ENCODE data around the gene RTL10. TPM values are rescaled to one million over a fixed set of nuclear protein-coding genes. Genes with fewer than 3 reads are reported as not detected.
A peak's percentile ranks its signal among the peaks of the same experiment; 100 is the strongest.

Gene RTL10
- 10 to 100 TPM; 11.5 to 13.5 TPM for total RNA-seq

GRCh38 chr22:19854778-19855503 is at the start of gene RTL10, which contains the start of gene GNB1L:
Gene RTL10 (minus strand): TSS chr22:19854874. CDS start chr22:19852261, 2,613 bp downstream.
Gene GNB1L (minus strand): TSS chr22:19854874. CDS start chr22:19821355, 33,519 bp downstream.
- peaks cover 42% of the 10 kb centered on the region for H3K4me1 Mint-ChIP-seq (ENCODE audit: low read depth)
- POLR2A ChIA-PET: interaction anchor here (0.9 to 3.2 kb wide), 10 partner anchors 20 to 423 kb away, joined by 3 to 42 read pairs (median 3); partner anchors contain the start of genes CDC45, COMT, MRPL40 and TXNRD2

GRCh38 chr22:19904174-19904856 is 49.6 kb upstream of the RTL10 start:
- H3K36me3 Mint-ChIP-seq: peaks cover 6% of the 10 kb centered on the region
- no peak for DNase-seq
- H3K4me1 Mint-ChIP-seq (ENCODE audit: low read depth): no peaks in the 10 kb centered on the region
- no peaks in the 10 kb centered on the region for H3K9me3 Mint-ChIP-seq
- intact Hi-C loops (cut with micrococcal nuclease): no loop called here
- H3K27ac Mint-ChIP-seq: no peak overlapping the region
- no peak overlapping the region for H3K4me3 Mint-ChIP-seq
- H3K27me3 Mint-ChIP-seq: no peaks in the 10 kb centered on the region
- POLR2A ChIA-PET: no interaction called here
- CTCF ChIA-PET: interaction anchor here (4.6 kb wide), 1 partner anchor 173 kb away, joined by 19 read pairs; no protein-coding TSS in a partner anchor

More at GRCh38 chr22:19854778-19855503, at the start of gene RTL10, which contains the start of gene GNB1L:
- Mint-ChIP-seq H3K9me3 (no peaks in the 10 kb centered on the region), H3K27ac (peak within 1 kb of the TSS; percentile 98), H3K36me3 (peaks cover 12% of the 10 kb centered on the region), H3K27me3 (no peaks in the 10 kb centered on the region), H3K4me3 (peak within 1 kb of the TSS; percentile 94)
- peak; percentile 97 for DNase-seq
- intact Hi-C loops (cut with micrococcal nuclease): loop anchor here (1.0 to 5.0 kb wide), 3 partner anchors 37 to 262 kb away; partner anchors contain the start of genes COMT, TRMT2A and TXNRD2
- CTCF ChIA-PET: interaction anchor here (0.7 to 2.1 kb wide), 4 partner anchors 55 to 401 kb away, joined by 3 to 9 read pairs (median 3); no protein-coding TSS in a partner anchor

- no peaks in the 10 kb centered on the region for H3K27me3 Mint-ChIP-seq
- H3K36me3 Mint-ChIP-seq: peaks cover 5% of the 10 kb centered on the region
- ChIA-PET POLR2A (no interaction called here), CTCF (interaction anchor here (4.6 kb wide), 1 partner anchor 172 kb away, joined by 19 read pairs; no protein-coding TSS in a partner anchor)
- intact Hi-C loops (cut with micrococcal nuclease): no loop called here
- H3K9me3 Mint-ChIP-seq: no peaks in the 10 kb centered on the region
- DNase-seq: no peak
- no peak overlapping the region for H3K27ac Mint-ChIP-seq
- H3K4me3 Mint-ChIP-seq: no peak overlapping the region
- no peaks in the 10 kb centered on the region for H3K4me1 Mint-ChIP-seq (ENCODE audit: low read depth)
Measured at GRCh38 chr22:19903513-19903912, 48.8 kb upstream of the RTL10 start.

- Mint-ChIP-seq H3K36me3 (peaks cover 1% of the 10 kb centered on the region), H3K4me3 (no peak overlapping the region), H3K27me3 (no peaks in the 10 kb centered on the region), H3K27ac (no peak overlapping the region), H3K9me3 (no peaks in the 10 kb centered on the region), H3K4me1 (ENCODE audit: low read depth) (no peaks in the 10 kb centered on the region)
- DNase-seq: no peak
- ChIA-PET CTCF (interaction anchor here (4.6 kb wide), 1 partner anchor 172 kb away, joined by 19 read pairs; no protein-coding TSS in a partner anchor), POLR2A (no interaction called here)
- intact Hi-C loops (cut with micrococcal nuclease): no loop called here
Measured at GRCh38 chr22:19903031-19903430, 48.4 kb upstream of the RTL10 start.

- H3K4me3 Mint-ChIP-seq: no peak overlapping the region
- no peak for DNase-seq
- no peaks in the 10 kb centered on the region for H3K27me3 Mint-ChIP-seq
- peaks cover 3% of the 10 kb centered on the region for H3K36me3 Mint-ChIP-seq
- CTCF ChIA-PET: interaction anchor here (4.6 kb wide), 1 partner anchor 171 kb away, joined by 19 read pairs; no protein-coding TSS in a partner anchor
- H3K9me3 Mint-ChIP-seq: no peaks in the 10 kb centered on the region
- H3K27ac Mint-ChIP-seq: no peak overlapping the region
- intact Hi-C loops (cut with micrococcal nuclease): no loop called here
- POLR2A ChIA-PET: no interaction called here
- no peaks in the 10 kb centered on the region for H3K4me1 Mint-ChIP-seq (ENCODE audit: low read depth)
Measured at GRCh38 chr22:19902245-19902715, 47.6 kb upstream of the RTL10 start.

- intact Hi-C loops (cut with micrococcal nuclease): no loop called here
- DNase-seq: no peak
- Mint-ChIP-seq H3K36me3 (peaks cover 3% of the 10 kb centered on the region), H3K27me3 (no peaks in the 10 kb centered on the region), H3K27ac (no peak overlapping the region), H3K4me1 (ENCODE audit: low read depth) (peaks cover 4% of the 10 kb centered on the region), H3K9me3 (no peaks in the 10 kb centered on the region), H3K4me3 (no peak overlapping the region)
- ChIA-PET CTCF (interaction anchor here (3.7 to 4.6 kb wide), 2 partner anchors 9 to 171 kb away, joined by 13 to 19 read pairs; no protein-coding TSS in a partner anchor), POLR2A (no interaction called here)
Measured at GRCh38 chr22:19901577-19902244, 47.0 kb upstream of the RTL10 start.

- no peak for DNase-seq
- CTCF ChIA-PET: interaction anchor here (3.7 to 4.6 kb wide), 2 partner anchors 9 to 170 kb away, joined by 13 to 19 read pairs; no protein-coding TSS in a partner anchor
- Mint-ChIP-seq H3K27ac (no peak overlapping the region), H3K27me3 (no peaks in the 10 kb centered on the region), H3K4me3 (no peak overlapping the region), H3K36me3 (peaks cover 2% of the 10 kb centered on the region), H3K4me1 (ENCODE audit: low read depth) (peaks cover 4% of the 10 kb centered on the region), H3K9me3 (no peaks in the 10 kb centered on the region)
- POLR2A ChIA-PET: no interaction called here
- intact Hi-C loops (cut with micrococcal nuclease): no loop called here
Measured at GRCh38 chr22:19900707-19901436, 46.2 kb upstream of the RTL10 start.

GRCh38 chr22:19898831-19899567 is 44.3 kb upstream of the RTL10 start:
- ChIA-PET POLR2A (interaction anchor here (1.3 kb wide), 1 partner anchor 43 kb away, joined by 3 read pairs; no protein-coding TSS in a partner anchor), CTCF (interaction anchor here (1.4 to 3.7 kb wide), 2 partner anchors 11 to 169 kb away, joined by 4 to 13 read pairs; no protein-coding TSS in a partner anchor)
- Mint-ChIP-seq H3K9me3 (no peaks in the 10 kb centered on the region), H3K4me1 (ENCODE audit: low read depth) (peaks cover 6% of the 10 kb centered on the region), H3K4me3 (no peak overlapping the region), H3K36me3 (peaks cover 2% of the 10 kb centered on the region), H3K27me3 (no peaks in the 10 kb centered on the region), H3K27ac (no peak overlapping the region)
- intact Hi-C loops (cut with micrococcal nuclease): no loop called here
- DNase-seq: no peak

GRCh38 chr22:19898145-19898544 is 43.5 kb upstream of the RTL10 start:
- peaks cover 2% of the 10 kb centered on the region for H3K36me3 Mint-ChIP-seq
- H3K4me1 Mint-ChIP-seq (ENCODE audit: low read depth): peaks cover 15% of the 10 kb centered on the region
- intact Hi-C loops (cut with micrococcal nuclease): no loop called here
- ChIA-PET POLR2A (interaction anchor here (1.3 kb wide), 1 partner anchor 43 kb away, joined by 3 read pairs; no protein-coding TSS in a partner anchor), CTCF (interaction anchor here (1.4 to 3.7 kb wide), 2 partner anchors 12 to 168 kb away, joined by 4 to 13 read pairs; no protein-coding TSS in a partner anchor)
- no peak overlapping the region for H3K4me3 Mint-ChIP-seq
- DNase-seq: no peak
- H3K9me3 Mint-ChIP-seq: no peaks in the 10 kb centered on the region
- no peaks in the 10 kb centered on the region for H3K27me3 Mint-ChIP-seq
- H3K27ac Mint-ChIP-seq: no peak overlapping the region

GRCh38 chr22:19897726-19898125 is 43.1 kb upstream of the RTL10 start:
- ChIA-PET CTCF (interaction anchor here (0.8 to 1.8 kb wide), 2 partner anchors 14 to 167 kb away, joined by 3 to 6 read pairs; no protein-coding TSS in a partner anchor), POLR2A (no interaction called here)
- Mint-ChIP-seq H3K27me3 (no peaks in the 10 kb centered on the region), H3K4me3 (no peak overlapping the region), H3K9me3 (no peaks in the 10 kb centered on the region), H3K27ac (no peak overlapping the region), H3K36me3 (peaks cover 2% of the 10 kb centered on the region), H3K4me1 (ENCODE audit: low read depth) (peaks cover 19% of the 10 kb centered on the region)
- intact Hi-C loops (cut with micrococcal nuclease): no loop called here
- DNase-seq: no peak
